ENCODE results near the gene IMMP2L.

IMMP2L gene

GRCh38 chr7:110647266-110647665, 915.0 kb downstream of the IMMP2L start:
- DNase-seq, result no peak

GRCh38 chr7:110646804-110647203, 915.5 kb downstream of the IMMP2L start:
- no peak for DNase-seq

GRCh38 chr7:110645616-110646015, 916.7 kb downstream of the IMMP2L start:
- DNase-seq, result no peak

GRCh38 chr7:110645060-110645459, 917.2 kb downstream of the IMMP2L start:
- no peak for DNase-seq

- no peak for DNase-seq
These were observed 925.0 kb downstream of the IMMP2L start for GRCh38 chr7:110637252-110637651.

- DNase-seq, result no peak
These were observed 929.0 kb downstream of the IMMP2L start for GRCh38 chr7:110633313-110633712.

GRCh38 chr7:110626414-110626813, 935.9 kb downstream of the IMMP2L start:
- DNase-seq, result no peak

- DNase-seq, result no peak
These were observed 937.0 kb downstream of the IMMP2L start for GRCh38 chr7:110625294-110625693.

GRCh38 chr7:110623436-110623835, 938.9 kb downstream of the IMMP2L start:
- no peak for DNase-seq

GRCh38 chr7:110621289-110621688, 941.0 kb downstream of the IMMP2L start:
- DNase-seq, result no peak

GRCh38 chr7:110620110-110620735, 942.1 kb downstream of the IMMP2L start:
- DNase-seq, result no peak
